ENCODE results near the gene HSPB6. TPM values are rescaled to one million over a fixed set of nuclear protein-coding genes. Genes with fewer than 3 reads are reported as not detected.

The HSPB6 gene
- total and polyA plus RNA-seq, 7 donors: 303 to 1,308 (median 664) TPM

- WGBS, 3 donors: 91 to 100% (median 95%) methylated on average over 1 of the region's 1 CpG
- intact Hi-C loops (cut with DNase I): no loop called here
- Histone ChIP-seq H3K36me3 (ENCODE audit: insufficient read depth in 1 of 2, low read depth in 1 of 2) (no peaks in the 10 kb centered on the region), H3K9me3 (no peaks in the 10 kb centered on the region), H3K4me3 (no peak overlapping the region), H3K4me1 (no peaks in the 10 kb centered on the region), H3K27ac (no peak overlapping the region), H3K27me3 (ENCODE audit: insufficient read depth in 3 of 3, low read length in 2 of 3) (no peaks in the 10 kb centered on the region)
- DNase-seq: no peak
- ATAC-seq: no peak
- TF ChIP-seq, protein P1, sequence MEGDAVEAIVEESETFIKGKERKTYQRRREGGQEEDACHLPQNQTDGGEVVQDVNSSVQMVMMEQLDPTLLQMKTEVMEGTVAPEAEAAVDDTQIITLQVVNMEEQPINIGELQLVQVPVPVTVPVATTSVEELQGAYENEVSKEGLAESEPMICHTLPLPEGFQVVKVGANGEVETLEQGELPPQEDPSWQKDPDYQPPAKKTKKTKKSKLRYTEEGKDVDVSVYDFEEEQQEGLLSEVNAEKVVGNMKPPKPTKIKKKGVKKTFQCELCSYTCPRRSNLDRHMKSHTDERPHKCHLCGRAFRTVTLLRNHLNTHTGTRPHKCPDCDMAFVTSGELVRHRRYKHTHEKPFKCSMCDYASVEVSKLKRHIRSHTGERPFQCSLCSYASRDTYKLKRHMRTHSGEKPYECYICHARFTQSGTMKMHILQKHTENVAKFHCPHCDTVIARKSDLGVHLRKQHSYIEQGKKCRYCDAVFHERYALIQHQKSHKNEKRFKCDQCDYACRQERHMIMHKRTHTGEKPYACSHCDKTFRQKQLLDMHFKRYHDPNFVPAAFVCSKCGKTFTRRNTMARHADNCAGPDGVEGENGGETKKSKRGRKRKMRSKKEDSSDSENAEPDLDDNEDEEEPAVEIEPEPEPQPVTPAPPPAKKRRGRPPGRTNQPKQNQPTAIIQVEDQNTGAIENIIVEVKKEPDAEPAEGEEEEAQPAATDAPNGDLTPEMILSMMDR (IDR thresholded peaks at IDR 0.05): no peak
Measured at GRCh38 chr19:35708391-35708790, 48.4 kb downstream of the HSPB6 start.

Other genes with a start within 250 kb of the HSPB6 start
- gene DMKN, start 243.4 kb downstream of the HSPB6 start, total RNA-seq: under 1 TPM in 3 of 4 donors, not detected in 1; 0.44 to 0.63 (median 0.45) TPM
- gene DMKN, start 243.4 kb downstream of the HSPB6 start, polyA plus RNA-seq: under 1 TPM; 0.21 to 0.77 (median 0.73) TPM
- gene SBSN, start 228.7 kb downstream of the HSPB6 start, total RNA-seq: not detected
- under 1 TPM in 1 of 3 donors, not detected in 2; 0.09 TPM for gene SBSN, start 228.7 kb downstream of the HSPB6 start, polyA plus RNA-seq
- not detected for gene GAPDHS, start 223.6 kb downstream of the HSPB6 start, total RNA-seq
- gene GAPDHS, start 223.6 kb downstream of the HSPB6 start, polyA plus RNA-seq: not detected
- 100 to 1,000 TPM in 1 of 4 donors, 10 to 100 TPM in 3; 77.1 to 103 (median 85.5) TPM for gene TMEM147, start 211.4 kb downstream of the HSPB6 start, total RNA-seq
- 100 to 1,000 TPM; 143 to 245 (median 202) TPM for gene TMEM147, start 211.4 kb downstream of the HSPB6 start, polyA plus RNA-seq
- not detected for gene ATP4A, start 193.4 kb downstream of the HSPB6 start, total RNA-seq
- gene ATP4A, start 193.4 kb downstream of the HSPB6 start, polyA plus RNA-seq: not detected
- not detected for gene PMIS2, start 170.9 kb downstream of the HSPB6 start, total RNA-seq
- gene PMIS2, start 170.9 kb downstream of the HSPB6 start, polyA plus RNA-seq: not detected
- gene HAUS5, start 144.3 kb downstream of the HSPB6 start, total RNA-seq: 1 to 10 TPM; 2.5 to 6.1 (median 4.8) TPM
- gene HAUS5, start 144.3 kb downstream of the HSPB6 start, polyA plus RNA-seq: 1 to 10 TPM; 3.3 to 3.9 (median 3.6) TPM
- gene RBM42, start 128.0 kb downstream of the HSPB6 start, total RNA-seq: 10 to 100 TPM; 50.1 to 68.1 (median 59.1) TPM
- 10 to 100 TPM; 53.2 to 69.1 (median 61.1) TPM for gene RBM42, start 128.0 kb downstream of the HSPB6 start, polyA plus RNA-seq
- gene ETV2, start 115.3 kb downstream of the HSPB6 start, total RNA-seq: not detected
- gene ETV2, start 115.3 kb downstream of the HSPB6 start, polyA plus RNA-seq: under 1 TPM; 0.19 to 0.23 (median 0.20) TPM
- 100 to 1,000 TPM; 631 to 878 (median 757) TPM for gene COX6B1, start 108.7 kb downstream of the HSPB6 start, total RNA-seq
- gene COX6B1, start 108.7 kb downstream of the HSPB6 start, polyA plus RNA-seq: 1,000 to 10,000 TPM in 2 of 3 donors, 100 to 1,000 TPM in 1; 912 to 1,724 (median 1,459) TPM
- not detected for gene UPK1A, start 90.5 kb downstream of the HSPB6 start, total RNA-seq
- under 1 TPM; 0.17 to 0.31 (median 0.24) TPM for gene UPK1A, start 90.5 kb downstream of the HSPB6 start, polyA plus RNA-seq
- not detected for gene ZBTB32, start 52.5 kb downstream of the HSPB6 start, total RNA-seq
- gene ZBTB32, start 52.5 kb downstream of the HSPB6 start, polyA plus RNA-seq: under 1 TPM in 2 of 3 donors, not detected in 1; 0.08 to 0.10 TPM
- gene KMT2B, start 39.0 kb downstream of the HSPB6 start, total RNA-seq: 10 to 100 TPM; 18.0 to 29.0 (median 23.4) TPM
- gene KMT2B, start 39.0 kb downstream of the HSPB6 start, polyA plus RNA-seq: 10 to 100 TPM; 13.4 to 20.0 (median 19.2) TPM
- gene IGFLR1, start 14.6 kb downstream of the HSPB6 start, total RNA-seq: 10 to 100 TPM in 1 of 4 donors, 1 to 10 TPM in 3; 2.0 to 12.4 (median 2.4) TPM
- 10 to 100 TPM in 1 of 3 donors, 1 to 10 TPM in 2; 5.8 to 11.9 (median 9.9) TPM for gene IGFLR1, start 14.6 kb downstream of the HSPB6 start, polyA plus RNA-seq
- gene U2AF1L4, start 11.6 kb downstream of the HSPB6 start, total RNA-seq: 10 to 100 TPM; 13.3 to 28.7 (median 19.6) TPM
- gene U2AF1L4, start 11.6 kb downstream of the HSPB6 start, polyA plus RNA-seq: 10 to 100 TPM; 12.3 to 26.6 (median 13.6) TPM
- 10 to 100 TPM; 34.7 to 41.0 (median 36.7) TPM for gene PSENEN, start 11.4 kb downstream of the HSPB6 start, total RNA-seq
- 100 to 1,000 TPM in 1 of 3 donors, 10 to 100 TPM in 2; 61.6 to 116 (median 67.7) TPM for gene PSENEN, start 11.4 kb downstream of the HSPB6 start, polyA plus RNA-seq
- 10 to 100 TPM in 1 of 4 donors, 1 to 10 TPM in 3; 3.1 to 14.5 (median 7.9) TPM for gene LIN37, start 8.5 kb downstream of the HSPB6 start, total RNA-seq
- 10 to 100 TPM; 17.8 to 26.8 (median 23.1) TPM for gene LIN37, start 8.5 kb downstream of the HSPB6 start, polyA plus RNA-seq
- 10 to 100 TPM in 1 of 4 donors, 1 to 10 TPM in 3; 4.2 to 16.2 (median 9.0) TPM for gene PROSER3, start 1.1 kb upstream of the HSPB6 start, total RNA-seq
- 10 to 100 TPM in 1 of 3 donors, 1 to 10 TPM in 2; 4.6 to 14.2 (median 5.3) TPM for gene PROSER3, start 1.1 kb upstream of the HSPB6 start, polyA plus RNA-seq
- 1 to 10 TPM in 3 of 4 donors, under 1 TPM in 1; 0.68 to 4.0 (median 2.2) TPM for gene ARHGAP33, start 18.5 kb upstream of the HSPB6 start, total RNA-seq
- gene ARHGAP33, start 18.5 kb upstream of the HSPB6 start, polyA plus RNA-seq: 1 to 10 TPM in 2 of 3 donors, under 1 TPM in 1; 0.96 to 1.4 (median 1.3) TPM
- gene PRODH2, start 55.8 kb upstream of the HSPB6 start, total RNA-seq: not detected
- not detected for gene PRODH2, start 55.8 kb upstream of the HSPB6 start, polyA plus RNA-seq
- not detected for gene NPHS1, start 95.5 kb upstream of the HSPB6 start, total RNA-seq
- not detected for gene NPHS1, start 95.5 kb upstream of the HSPB6 start, polyA plus RNA-seq
- gene KIRREL2, start 99.9 kb upstream of the HSPB6 start, total RNA-seq: not detected
- not detected for gene KIRREL2, start 99.9 kb upstream of the HSPB6 start, polyA plus RNA-seq
- 1 to 10 TPM in 1 of 4 donors, under 1 TPM in 3; 0.48 to 4.1 (median 0.78) TPM for gene APLP1, start 111.5 kb upstream of the HSPB6 start, total RNA-seq
- gene APLP1, start 111.5 kb upstream of the HSPB6 start, polyA plus RNA-seq: 1 to 10 TPM in 1 of 3 donors, under 1 TPM in 2; 0.48 to 2.2 (median 1.00) TPM
- 1 to 10 TPM in 3 of 4 donors, under 1 TPM in 1; 0.90 to 2.2 (median 1.5) TPM for gene NFKBID, start 143.5 kb upstream of the HSPB6 start, total RNA-seq
- gene NFKBID, start 143.5 kb upstream of the HSPB6 start, polyA plus RNA-seq: 1 to 10 TPM in 2 of 3 donors, under 1 TPM in 1; 0.75 to 1.6 (median 1.2) TPM
- 1 to 10 TPM; 1.7 to 4.7 (median 3.1) TPM for gene HCST, start 145.5 kb upstream of the HSPB6 start, total RNA-seq
- gene HCST, start 145.5 kb upstream of the HSPB6 start, polyA plus RNA-seq: 1 to 10 TPM; 1.1 to 4.2 (median 3.5) TPM
- gene TYROBP, start 151.3 kb upstream of the HSPB6 start, total RNA-seq: 10 to 100 TPM in 3 of 4 donors, 1 to 10 TPM in 1; 9.4 to 22.1 (median 14.2) TPM
- 10 to 100 TPM in 2 of 3 donors, 1 to 10 TPM in 1; 7.8 to 19.1 (median 10.6) TPM for gene TYROBP, start 151.3 kb upstream of the HSPB6 start, polyA plus RNA-seq
- gene LRFN3, start 179.3 kb upstream of the HSPB6 start, total RNA-seq: 10 to 100 TPM in 2 of 4 donors, 1 to 10 TPM in 2; 7.2 to 11.2 (median 10.0) TPM
- gene LRFN3, start 179.3 kb upstream of the HSPB6 start, polyA plus RNA-seq: 10 to 100 TPM in 2 of 3 donors, 1 to 10 TPM in 1; 8.6 to 25.6 (median 11.3) TPM
- gene SDHAF1, start 238.2 kb upstream of the HSPB6 start, total RNA-seq: 10 to 100 TPM in 2 of 4 donors, 1 to 10 TPM in 2; 7.2 to 17.3 (median 12.2) TPM
- 10 to 100 TPM; 12.7 to 33.3 (median 19.7) TPM for gene SDHAF1, start 238.2 kb upstream of the HSPB6 start, polyA plus RNA-seq

Measured in psoas muscle (tissue), 8 donors.